K562 (cell line): ENCODE results near the gene ERN1. TPM values are rescaled to one million over a fixed set of nuclear protein-coding genes. Genes with fewer than 3 reads are reported as not detected.

Experiments
- E2F5 ChIP-seq: sonication (generic); formaldehyde crosslinking; IDR thresholded peaks from 2 replicates; pipeline ENCODE4 v1.8.0; 2022; ENCODE audit warnings: mild to moderate bottlenecking, missing genetic modification reagents
- ETV5 ChIP-seq: sonication (generic); formaldehyde crosslinking; IDR thresholded peaks from 2 replicates; pipeline ENCODE4 v1.4.0; 2020; ENCODE audit warnings: low read depth, mild to moderate bottlenecking, missing genetic modification reagents
- KAT8 ChIP-seq: fragments of 450-650 bp; IDR thresholded peaks from 2 replicates; pipeline ENCODE4 v1.6.1; 2016; ENCODE audit warnings: low read depth, mild to moderate bottlenecking
- KLF1 ChIP-seq: fragments of 450-650 bp; IDR thresholded peaks from 2 replicates; pipeline ENCODE4 v1.6.1; 2016; ENCODE audit warnings: missing genetic modification characterization, missing compliant biosample characterization
- NCOA6 ChIP-seq: fragments of 450-650 bp; IDR thresholded peaks from 2 replicates; pipeline ENCODE4 v1.6.1; 2017; ENCODE audit warnings: mild to moderate bottlenecking
- NFIC ChIP-seq: fragments of 450-650 bp; IDR thresholded peaks from 2 replicates; pipeline ENCODE4 v1.6.1; 2017; ENCODE audit warnings: mild to moderate bottlenecking, inconsistent platforms
- RBM15 ChIP-seq: fragments of 200-400 bp; formaldehyde crosslinking; IDR thresholded peaks from 2 replicates; pipeline ENCODE4 v1.6.1; 2018; ENCODE audit warnings: mild to moderate bottlenecking, low read length, moderate library complexity; ENCODE audit not compliant: insufficient read depth
- SAP30 ChIP-seq: fragments of 200-600 bp; sonication (generic); IDR thresholded peaks from 2 replicates; pipeline ENCODE4 v1.6.1; 2012; ENCODE audit warnings: borderline replicate concordance, low read depth, mild to moderate bottlenecking, moderate library complexity, low read length, control low read depth, inconsistent platforms; ENCODE audit not compliant: insufficient read depth, poor library complexity, severe bottlenecking
- SMC3 ChIP-seq: conservative IDR thresholded peaks from 2 replicates; pipeline ENCODE4 v1.6.1; 2011; ENCODE audit warnings: low read depth, low read length, improper control_type of control experiment; ENCODE audit not compliant: insufficient read depth
- TAF1 ChIP-seq: IDR thresholded peaks from 2 replicates; pipeline ENCODE4 v1.6.1; 2011; ENCODE audit warnings: mild to moderate bottlenecking, low read length, moderate library complexity; ENCODE audit not compliant: insufficient read depth, control insufficient read depth, severe bottlenecking; ENCODE audit errors: extremely low read depth
- TEAD4 ChIP-seq, 2 experiments: sonication (generic) in 1 of 2; formaldehyde crosslinking in 1 of 2; IDR thresholded peaks; 2 replicates each; pipeline versions ENCODE4 v1.6.1 to v1.8.0; 2012 to 2022; ENCODE audit warnings: borderline replicate concordance in 1 of 2, inconsistent platforms in 1 of 2, low read length in 1 of 2, mild to moderate bottlenecking in 1 of 2, missing genetic modification reagents in 1 of 2
- ZHX1 ChIP-seq: fragments of 150-350 bp; conservative IDR thresholded peaks from 2 replicates; pipeline ENCODE4 v1.6.1; 2014; ENCODE audit warnings: low read length
- ZNF318 ChIP-seq, 2 experiments: fragments of 450-650 bp; IDR thresholded peaks; 2 replicates each; pipeline ENCODE4 v1.6.1; 2016; ENCODE audit warnings: mild to moderate bottlenecking in 2 of 2, borderline replicate concordance in 1 of 2, low read depth in 1 of 2, moderate library complexity in 1 of 2
- ZNF668 ChIP-seq: fragments of 250-450 bp; sonication (Bioruptor Pico); IDR thresholded peaks from 2 replicates; pipeline ENCODE4 v1.8.0; 2022; ENCODE audit warnings: mild to moderate bottlenecking, inconsistent platforms
- polyA plus RNA-seq, 8 experiments: library from polyadenylated mRNA; depleted of rRNA in 4 of 8; stranded (reverse) in 5 of 8; unstranded in 3 of 8; fragments of >200 nt; fragmentation: Nextera tagmentation in 2 of 8; fragmentation: Illumina TruSeq in 1 of 8; extraction: Ambion mirVana in 2 of 8; extraction: Trizol in 1 of 8; gene quantifications; 2 replicates each; pipeline versions ENCODE4 v1.2.1 to v1.2.3, GENCODE V29; 2011 to 2014; ENCODE audit warnings: inconsistent platforms in 1 of 8, missing spikeins in 1 of 8
- total RNA-seq, 7 experiments: library from RNA; depleted of rRNA in 6 of 7; stranded (reverse); fragments of >200 nt in 6 of 7; fragmentation: Illumina TruSeq in 2 of 7; extraction: Trizol in 2 of 7; gene quantifications; 2 replicates each; pipeline versions ENCODE4 v1.2.1 to v1.2.3, GENCODE V29; 2011 to 2021; ENCODE audit warnings: low replicate concordance in 1 of 7

The ERN1 gene
- total and polyA plus RNA-seq, 9 of the 15 experiments (the other 6 are each of a cell fraction or from before 2014, with no cell fraction given), result 2.1 to 22.5 (median 7.3) TPM

- TF ChIP-seq ZNF318 (IDR thresholded peaks at IDR 0.05; ENCODE audit: borderline replicate concordance in 1 of 2, low read depth in 1 of 2) (no peak), TEAD4 (IDR thresholded peaks at IDR 0.05; ENCODE audit: low read length) (no peak), TEAD4 (CRISPR knock-in tag; IDR thresholded peaks at IDR 0.05; ENCODE audit: borderline replicate concordance) (0 out of 2 replicates have a peak, but pooled peaks have one; percentile 1), NFIC (peak; percentile 59), SMC3 (no peak; the same call in 1 of the 2 replicates), TAF1 (peak; percentile 88), ZNF668 (no peak), SAP30 (peak; percentile 72), NCOA6 (peak; percentile 81), E2F5 (CRISPR knock-in tag) (no peak), ETV5 (CRISPR knock-in tag) (peak; percentile 60; the same call in 1 of the 2 replicates), KAT8 (no peak), ZHX1 (no peak), KLF1 (tag) (no peak), RBM15 (no peak)
Measured at GRCh38 chr17:64129765-64130558, at the start of gene ERN1 (continued).
